ENCODE data around the gene SYT17.

GRCh38 chr16:19177111-19177739, 9.2 kb downstream of the SYT17 start:
- TF ChIP-seq CTCF (conservative IDR thresholded peaks at IDR 0.05) (peak; percentile 35; the same call in 1 of the 2 replicates), EZH2 (IDR thresholded peaks at IDR 0.05; ENCODE audit: low read depth) (no peak)

Measured in PC-9 (cell line).